IPS-11a (cell line): ENCODE data around the gene UBE2C.
"Not testable (repeated sequence)": the region's sequence is repeated elsewhere in the genome, so short reads cannot be mapped to it uniquely, and the experiment has no call there.

Source experiments
- H3K4me3 ChIP-seq: one replicate; pipeline ENCODE4 v1.5.1; 2013; ENCODE audit warnings: low read depth, low read length, control low read depth

The UBE2C gene

GRCh38 chr20:45797510-45797909, 14.9 kb upstream of the UBE2C start:
- H3K4me3 ChIP-seq: not testable (repeated sequence)

GRCh38 chr20:45797955-45798354, 14.5 kb upstream of the UBE2C start:
- H3K4me3 ChIP-seq: not testable (repeated sequence)

GRCh38 chr20:45798935-45799642, 13.4 kb upstream of the UBE2C start:
- H3K4me3 ChIP-seq: no peak overlapping the region

- H3K4me3 ChIP-seq: no peak overlapping the region
These were observed 10.6 kb upstream of the UBE2C start for GRCh38 chr20:45801851-45802250.

GRCh38 chr20:45810191-45810970, 2.1 kb upstream of the UBE2C start:
- no peak overlapping the region for H3K4me3 ChIP-seq

GRCh38 chr20:45813006-45813340, 529 bp downstream of the UBE2C start:
- H3K4me3 ChIP-seq: peak overlapping the region; percentile 95

- peak overlapping the region; percentile 95 for H3K4me3 ChIP-seq
These were observed 1.0 kb downstream of the UBE2C start for GRCh38 chr20:45813489-45813888.

- H3K4me3 ChIP-seq: no peak overlapping the region
These were observed 1.9 kb downstream of the UBE2C start for GRCh38 chr20:45814314-45814713.

GRCh38 chr20:45816951-45817350, 4.5 kb downstream of the UBE2C start:
- H3K4me3 ChIP-seq: no peak overlapping the region

GRCh38 chr20:45817376-45818194, 5.1 kb downstream of the UBE2C start:
- H3K4me3 ChIP-seq: no peak overlapping the region

- H3K4me3 ChIP-seq: no peak overlapping the region
These were observed 5.8 kb downstream of the UBE2C start for GRCh38 chr20:45818239-45818638.

- no peak overlapping the region for H3K4me3 ChIP-seq
These were observed 7.0 kb downstream of the UBE2C start for GRCh38 chr20:45819466-45819865.

GRCh38 chr20:45821947-45822346, 9.5 kb downstream of the UBE2C start:
- H3K4me3 ChIP-seq: no peak overlapping the region

- no peak overlapping the region for H3K4me3 ChIP-seq
These were observed 10.4 kb downstream of the UBE2C start for GRCh38 chr20:45822857-45823256.

GRCh38 chr20:45823949-45824835, 11.7 kb downstream of the UBE2C start:
- no peak overlapping the region for H3K4me3 ChIP-seq

- no peak overlapping the region for H3K4me3 ChIP-seq
These were observed 14.1 kb downstream of the UBE2C start for GRCh38 chr20:45826381-45827019.

GRCh38 chr20:45827030-45827652, 14.7 kb downstream of the UBE2C start, which contains the start of gene TNNC2:
Gene TNNC2, minus strand, starts transcription at chr20:45827312. Its CDS starts 64 bp downstream, at chr20:45827248.
- H3K4me3 ChIP-seq: no peak within 1 kb of the TSS

- no peak overlapping the region for H3K4me3 ChIP-seq
These were observed 15.3 kb downstream of the UBE2C start for GRCh38 chr20:45827712-45828111.

GRCh38 chr20:45828589-45828988, 16.1 kb downstream of the UBE2C start:
- H3K4me3 ChIP-seq: no peak overlapping the region

GRCh38 chr20:45829673-45830106, 17.2 kb downstream of the UBE2C start:
- not testable (repeated sequence) for H3K4me3 ChIP-seq
